Measurements from ENCODE around the gene PRSS2.

Gene PRSS2

DNA sequence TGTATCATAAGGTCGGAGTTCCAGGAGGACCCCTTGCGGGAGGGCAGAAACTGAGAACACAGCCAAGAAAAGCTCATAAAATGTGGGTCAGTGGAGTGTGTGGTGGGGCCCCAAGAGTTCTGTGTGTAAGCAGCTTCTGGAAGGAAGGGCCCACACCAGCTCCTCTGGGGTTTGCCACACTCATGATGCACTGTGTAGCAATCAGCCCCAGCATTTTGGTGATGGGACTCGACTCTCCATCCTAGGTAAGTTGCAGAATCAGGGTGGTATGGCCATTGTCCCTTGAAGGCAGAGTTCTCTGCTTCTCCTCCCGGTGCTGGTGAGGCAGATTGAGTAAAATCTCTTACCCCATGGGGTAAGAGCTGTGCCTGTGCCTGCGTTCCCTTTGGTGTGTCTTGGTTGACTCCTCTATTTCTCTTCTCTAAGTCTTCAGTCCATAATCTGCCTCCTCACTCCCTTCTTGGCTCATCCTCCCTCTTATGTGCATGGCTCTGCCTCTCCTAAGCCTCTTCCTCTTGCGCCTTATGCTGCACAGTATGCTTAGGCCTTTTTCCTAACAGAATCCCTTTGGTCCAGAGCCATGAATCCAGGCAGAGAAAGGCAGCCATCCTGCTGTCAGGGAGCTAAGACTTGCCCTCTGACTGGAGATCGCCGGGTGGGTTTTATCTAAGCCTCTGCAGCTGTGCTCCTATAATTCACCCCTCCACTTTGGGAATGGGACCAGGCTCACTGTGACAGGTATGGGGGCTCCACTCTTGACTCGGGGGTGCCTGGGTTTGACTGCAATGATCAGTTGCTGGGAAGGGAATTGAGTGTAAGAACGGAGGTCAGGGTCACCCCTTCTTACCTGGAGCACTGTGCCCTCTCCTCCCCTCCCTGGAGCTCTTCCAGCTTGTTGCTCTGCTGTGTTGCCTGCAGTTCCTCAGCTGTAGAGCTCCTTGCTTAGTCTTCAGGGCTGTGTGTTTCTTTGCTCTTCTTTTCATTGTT is 17.8 kb downstream of the PRSS2 start:
- DNase-seq, result no peak

DNA sequence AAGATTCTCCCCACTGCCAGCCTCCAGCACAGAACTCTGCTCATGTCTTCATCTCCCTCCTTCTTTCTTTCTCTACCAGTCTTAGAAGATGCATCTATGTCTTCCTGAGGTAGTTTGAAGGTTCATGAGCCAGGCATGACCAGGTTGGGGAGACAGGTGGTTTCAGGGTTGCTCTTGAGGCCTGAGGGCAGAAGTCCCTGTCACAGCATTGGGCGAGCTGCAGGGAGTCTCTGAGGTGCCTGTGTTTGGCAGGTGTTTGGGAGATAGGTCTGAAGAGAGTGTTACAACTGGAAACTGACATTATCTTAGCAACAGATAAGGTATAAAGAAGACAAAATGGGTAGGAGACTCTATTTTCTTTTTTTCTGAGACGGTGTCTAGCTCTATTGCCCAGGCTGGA is 18.7 kb downstream of the PRSS2 start:
- DNase-seq, result no peak

DNA sequence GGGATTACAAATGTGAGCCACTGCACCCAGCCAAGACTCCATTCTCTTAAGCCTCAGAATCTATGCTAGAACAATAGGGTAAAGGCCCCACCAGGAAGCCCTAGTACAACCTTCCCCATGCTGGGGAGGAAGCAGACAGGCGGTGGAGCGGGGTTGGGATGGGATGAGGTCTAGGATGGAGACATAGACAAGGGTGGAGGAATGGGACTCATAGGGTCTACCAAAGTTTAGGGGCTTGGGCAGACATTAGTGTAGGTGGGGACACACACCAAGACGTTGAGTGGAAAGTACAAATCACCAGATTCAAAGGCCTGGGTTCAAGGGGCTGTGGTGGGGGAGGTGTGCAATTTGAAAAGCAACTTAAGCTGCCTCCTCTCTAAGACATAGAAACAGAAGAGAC is 19.3 kb downstream of the PRSS2 start:
- no peak for DNase-seq

DNA sequence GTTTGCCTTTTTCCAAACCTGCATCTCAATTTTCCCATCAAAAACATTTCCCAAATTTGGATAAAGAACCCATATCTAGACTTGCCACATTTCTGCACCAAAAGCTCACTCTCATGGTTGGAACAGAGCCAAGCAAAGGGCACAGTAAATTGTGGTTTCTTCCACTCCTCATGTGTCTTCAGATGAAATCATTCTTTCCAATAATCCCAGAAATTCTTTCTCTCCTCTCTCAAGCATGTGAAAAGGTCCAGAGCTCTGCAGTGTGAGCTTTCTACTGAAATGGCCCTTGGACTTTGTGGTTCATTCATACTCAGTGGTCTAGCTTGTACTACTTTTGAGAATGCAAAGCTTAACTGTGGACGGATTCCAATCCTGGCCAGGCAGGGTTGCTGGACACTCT is 19.8 kb downstream of the PRSS2 start:
- no peak for DNase-seq

DNA sequence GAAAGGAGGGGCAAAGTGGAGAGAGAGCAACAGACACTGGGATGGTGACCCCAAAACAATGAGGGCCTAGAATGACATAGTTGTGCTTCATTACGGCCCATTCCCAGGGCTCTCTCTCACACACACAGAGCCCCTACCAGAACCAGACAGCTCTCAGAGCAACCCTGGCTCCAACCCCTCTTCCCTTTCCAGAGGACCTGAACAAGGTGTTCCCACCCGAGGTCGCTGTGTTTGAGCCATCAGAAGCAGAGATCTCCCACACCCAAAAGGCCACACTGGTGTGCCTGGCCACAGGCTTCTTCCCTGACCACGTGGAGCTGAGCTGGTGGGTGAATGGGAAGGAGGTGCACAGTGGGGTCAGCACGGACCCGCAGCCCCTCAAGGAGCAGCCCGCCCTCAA is 20.7 kb downstream of the PRSS2 start:
- DNase-seq, result no peak

DNA sequence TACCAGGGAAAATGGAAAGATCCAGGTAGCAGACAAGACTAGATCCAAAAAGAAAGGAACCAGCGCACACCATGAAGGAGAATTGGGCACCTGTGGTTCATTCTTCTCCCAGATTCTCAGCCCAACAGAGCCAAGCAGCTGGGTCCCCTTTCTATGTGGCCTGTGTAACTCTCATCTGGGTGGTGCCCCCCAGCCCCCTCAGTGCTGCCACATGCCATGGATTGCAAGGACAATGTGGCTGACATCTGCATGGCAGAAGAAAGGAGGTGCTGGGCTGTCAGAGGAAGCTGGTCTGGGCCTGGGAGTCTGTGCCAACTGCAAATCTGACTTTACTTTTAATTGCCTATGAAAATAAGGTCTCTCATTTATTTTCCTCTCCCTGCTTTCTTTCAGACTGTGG is 21.4 kb downstream of the PRSS2 start:
- DNase-seq, result no peak

DNA sequence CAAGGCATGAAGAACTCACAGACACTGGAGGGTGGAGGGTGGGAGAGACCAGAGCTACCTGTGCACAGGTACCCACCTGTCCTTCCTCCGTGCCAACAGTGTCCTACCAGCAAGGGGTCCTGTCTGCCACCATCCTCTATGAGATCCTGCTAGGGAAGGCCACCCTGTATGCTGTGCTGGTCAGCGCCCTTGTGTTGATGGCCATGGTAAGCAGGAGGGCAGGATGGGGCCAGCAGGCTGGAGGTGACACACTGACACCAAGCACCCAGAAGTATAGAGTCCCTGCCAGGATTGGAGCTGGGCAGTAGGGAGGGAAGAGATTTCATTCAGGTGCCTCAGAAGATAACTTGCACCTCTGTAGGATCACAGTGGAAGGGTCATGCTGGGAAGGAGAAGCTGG is 21.8 kb downstream of the PRSS2 start:
- DNase-seq, result no peak

DNA sequence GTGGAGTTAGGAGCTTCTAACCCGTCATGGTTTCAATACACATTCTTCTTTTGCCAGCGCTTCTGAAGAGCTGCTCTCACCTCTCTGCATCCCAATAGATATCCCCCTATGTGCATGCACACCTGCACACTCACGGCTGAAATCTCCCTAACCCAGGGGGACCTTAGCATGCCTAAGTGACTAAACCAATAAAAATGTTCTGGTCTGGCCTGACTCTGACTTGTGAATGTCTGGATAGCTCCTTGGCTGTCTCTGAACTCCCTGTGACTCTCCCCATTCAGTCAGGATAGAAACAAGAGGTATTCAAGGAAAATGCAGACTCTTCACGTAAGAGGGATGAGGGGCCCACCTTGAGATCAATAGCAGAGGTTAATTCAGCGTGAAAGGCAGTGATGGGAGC is 22.4 kb downstream of the PRSS2 start:
- no peak for DNase-seq

DNA sequence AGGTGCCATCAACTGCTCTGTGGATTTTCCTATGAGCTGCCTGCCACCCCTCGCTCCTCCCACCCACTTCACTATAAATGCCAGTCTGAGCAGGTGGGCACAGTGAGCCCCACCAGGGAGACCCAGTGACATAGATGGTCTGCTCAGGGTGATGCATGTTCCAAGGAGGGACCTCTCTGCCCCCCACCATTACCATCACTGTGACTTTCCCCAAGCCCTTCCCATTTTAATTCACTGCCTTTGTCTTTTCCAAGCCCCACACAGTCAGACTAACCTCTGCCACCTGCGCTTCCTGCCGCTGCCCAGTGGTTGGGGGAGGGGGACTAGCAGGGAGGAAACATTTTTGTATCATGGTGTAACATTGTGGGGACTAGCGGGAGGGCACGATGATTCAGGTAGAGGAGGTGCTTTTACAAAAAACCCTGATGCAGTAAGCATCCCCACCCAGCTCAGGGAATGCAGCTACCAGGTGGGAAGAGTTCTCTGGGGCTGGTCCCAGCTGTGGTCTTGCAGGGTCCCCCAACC is 24.6 kb downstream of the PRSS2 start:
- DNase-seq, result no peak

DNA sequence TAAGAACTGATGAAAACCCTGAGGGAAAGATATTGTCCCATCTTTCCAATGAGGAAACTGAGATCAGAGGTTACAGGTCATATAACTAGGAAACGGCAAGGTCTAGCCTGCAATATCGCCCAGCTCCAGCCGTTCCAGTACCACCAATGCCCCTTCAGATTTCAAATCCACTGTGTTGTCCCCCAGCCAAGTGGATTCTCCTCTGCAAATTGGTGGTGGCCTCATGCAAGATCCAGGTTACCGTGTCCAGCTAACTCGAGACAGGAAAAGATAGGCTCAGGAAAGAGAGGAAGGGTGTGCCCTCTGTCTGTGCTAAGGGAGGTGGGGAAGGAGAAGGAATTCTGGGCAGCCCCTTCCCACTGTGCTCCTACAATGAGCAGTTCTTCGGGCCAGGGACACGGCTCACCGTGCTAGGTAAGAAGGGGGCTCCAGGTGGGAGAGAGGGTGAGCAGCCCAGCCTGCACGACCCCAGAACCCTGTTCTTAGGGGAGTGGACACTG is 25.3 kb downstream of the PRSS2 start:
- no peak for DNase-seq

DNA sequence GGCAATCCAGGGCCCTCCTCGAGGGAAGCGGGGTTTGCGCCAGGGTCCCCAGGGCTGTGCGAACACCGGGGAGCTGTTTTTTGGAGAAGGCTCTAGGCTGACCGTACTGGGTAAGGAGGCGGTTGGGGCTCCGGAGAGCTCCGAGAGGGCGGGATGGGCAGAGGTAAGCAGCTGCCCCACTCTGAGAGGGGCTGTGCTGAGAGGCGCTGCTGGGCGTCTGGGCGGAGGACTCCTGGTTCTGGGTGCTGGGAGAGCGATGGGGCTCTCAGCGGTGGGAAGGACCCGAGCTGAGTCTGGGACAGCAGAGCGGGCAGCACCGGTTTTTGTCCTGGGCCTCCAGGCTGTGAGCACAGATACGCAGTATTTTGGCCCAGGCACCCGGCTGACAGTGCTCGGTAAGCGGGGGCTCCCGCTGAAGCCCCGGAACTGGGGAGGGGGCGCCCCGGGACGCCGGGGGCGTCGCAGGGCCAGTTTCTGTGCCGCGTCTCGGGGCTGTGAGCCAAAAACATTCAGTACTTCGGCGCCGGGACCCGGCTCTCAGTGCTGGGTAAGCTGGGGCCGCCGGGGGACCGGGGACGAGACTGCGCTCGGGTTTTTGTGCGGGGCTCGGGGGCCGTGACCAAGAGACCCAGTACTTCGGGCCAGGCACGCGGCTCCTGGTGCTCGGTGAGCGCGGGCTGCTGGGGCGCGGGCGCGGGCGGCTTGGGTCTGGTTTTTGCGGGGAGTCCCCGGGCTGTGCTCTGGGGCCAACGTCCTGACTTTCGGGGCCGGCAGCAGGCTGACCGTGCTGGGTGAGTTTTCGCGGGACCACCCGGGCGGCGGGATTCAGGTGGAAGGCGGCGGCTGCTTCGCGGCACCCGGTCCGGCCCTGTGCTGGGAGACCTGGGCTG is 26.0 kb downstream of the PRSS2 start:
- DNase-seq, result no peak

DNA sequence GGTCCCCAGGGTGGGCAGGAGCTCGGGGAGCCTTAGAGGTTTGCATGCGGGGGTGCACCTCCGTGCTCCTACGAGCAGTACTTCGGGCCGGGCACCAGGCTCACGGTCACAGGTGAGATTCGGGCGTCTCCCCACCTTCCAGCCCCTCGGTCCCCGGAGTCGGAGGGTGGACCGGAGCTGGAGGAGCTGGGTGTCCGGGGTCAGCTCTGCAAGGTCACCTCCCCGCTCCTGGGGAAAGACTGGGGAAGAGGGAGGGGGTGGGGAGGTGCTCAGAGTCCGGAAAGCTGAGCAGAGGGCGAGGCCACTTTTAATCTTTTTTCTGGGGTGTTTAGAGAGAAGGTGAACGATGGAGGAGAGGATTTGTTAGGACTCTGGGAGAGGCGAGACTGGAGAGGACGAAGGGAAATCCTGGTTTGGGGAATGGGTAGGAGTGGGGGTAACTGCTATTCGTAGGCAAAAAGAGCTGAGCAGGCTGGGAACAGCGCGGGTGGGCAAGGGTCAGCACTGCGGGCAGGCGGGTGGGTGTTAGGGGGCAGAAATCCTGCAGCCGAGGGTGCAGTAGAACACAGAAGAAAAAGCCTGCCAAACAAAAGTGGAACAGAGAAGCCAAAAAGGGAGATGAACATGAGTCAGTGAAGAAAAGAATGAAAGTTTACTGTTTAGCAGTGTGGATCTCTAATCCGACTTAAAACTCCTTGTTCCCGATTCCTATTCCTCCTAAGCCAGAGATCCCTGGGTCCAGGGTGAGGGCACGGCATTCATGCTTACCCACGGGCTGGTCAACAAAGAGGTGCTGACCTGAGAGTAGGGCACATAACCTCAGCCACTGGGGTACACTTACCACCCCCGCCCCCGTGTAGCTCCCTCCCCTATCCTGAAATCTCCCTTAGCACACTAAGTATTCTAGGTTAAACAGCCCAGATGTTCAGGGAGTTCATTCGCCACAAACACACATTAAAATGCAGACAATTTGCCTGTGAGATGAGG is 26.9 kb downstream of the PRSS2 start:
- DNase-seq, result no peak

DNA sequence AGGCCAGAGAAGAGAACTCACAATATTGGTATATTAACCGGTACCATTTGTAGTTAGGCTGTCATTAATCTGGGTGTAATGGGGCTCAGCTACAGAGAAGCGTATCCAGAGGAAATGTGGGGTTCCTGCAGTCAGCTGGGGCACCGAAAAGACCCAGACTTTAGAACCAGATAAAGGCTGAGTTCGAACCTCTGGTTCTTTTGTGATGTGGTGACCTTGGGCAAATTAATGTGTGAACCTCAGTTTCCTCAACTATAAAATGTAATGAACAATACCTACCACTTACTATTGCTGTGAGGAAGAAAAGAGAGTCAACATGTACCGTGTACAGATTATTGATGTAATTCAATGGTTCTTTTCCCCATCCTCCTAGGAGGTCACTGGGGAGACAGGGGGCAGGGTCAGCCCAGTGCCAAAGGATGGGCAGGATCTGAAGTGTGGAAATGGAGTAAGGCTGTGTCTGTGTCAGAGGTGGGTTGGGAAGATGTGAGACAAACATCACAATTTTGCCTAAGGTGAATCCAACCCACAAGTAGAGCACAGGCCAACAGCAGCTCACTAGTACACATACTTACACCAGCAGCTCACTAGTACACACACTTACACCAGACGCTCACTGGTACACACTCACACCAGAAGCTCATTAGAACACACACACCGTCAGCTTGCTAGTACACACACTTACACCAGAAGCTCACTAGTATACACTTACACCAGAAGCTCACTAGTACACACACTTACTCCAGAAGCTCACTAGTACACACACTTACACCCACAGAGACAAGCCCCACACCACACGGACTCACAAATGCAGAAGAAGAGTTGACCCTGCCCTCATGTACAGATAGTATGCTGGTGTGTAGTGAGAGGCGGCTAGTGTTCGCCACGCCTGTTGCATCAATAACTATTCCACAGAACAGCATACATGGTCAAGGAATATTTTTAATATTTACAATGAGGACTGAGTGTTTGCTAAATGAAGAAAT is 28.0 kb downstream of the PRSS2 start:
- DNase-seq, result no peak

DNA sequence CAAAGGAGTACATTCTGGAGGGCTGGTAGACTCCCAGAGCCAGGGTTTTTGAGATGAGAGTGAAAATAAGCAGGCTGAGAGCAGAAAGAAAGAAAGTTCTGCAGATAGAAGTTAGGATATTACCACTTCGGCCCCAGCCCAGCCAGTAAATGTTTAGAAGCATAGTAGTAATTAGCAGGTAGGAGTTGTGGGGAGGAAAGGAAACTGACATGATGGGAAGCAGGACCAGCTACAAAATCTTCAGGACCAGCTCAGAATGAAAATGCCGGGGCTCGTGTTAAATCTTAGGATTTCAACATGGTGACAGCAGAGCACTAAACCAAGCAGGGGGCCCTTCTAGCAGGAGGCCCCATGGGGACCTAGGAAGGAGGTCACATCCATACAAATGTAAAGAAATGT is 28.7 kb downstream of the PRSS2 start:
- DNase-seq, result no peak

DNA sequence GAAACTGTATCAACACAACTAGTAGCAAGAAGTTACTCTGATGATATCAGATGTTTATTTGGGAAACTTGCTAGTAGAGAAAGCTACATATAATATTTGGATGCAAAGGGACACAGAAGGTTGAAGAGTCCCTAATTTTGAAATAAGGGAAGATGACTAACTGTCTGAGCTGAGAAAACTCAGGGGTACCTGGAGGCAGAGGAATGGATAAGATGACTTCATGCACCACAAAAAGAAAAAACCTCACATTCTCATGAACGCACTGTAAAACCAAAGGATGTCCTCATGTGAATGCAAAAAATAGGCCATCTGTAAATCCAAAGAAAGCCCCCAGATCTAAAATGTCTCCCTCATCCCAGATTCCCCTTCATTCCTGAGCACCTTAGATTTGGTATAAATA is 29.3 kb downstream of the PRSS2 start:
- DNase-seq, result no peak

DNA sequence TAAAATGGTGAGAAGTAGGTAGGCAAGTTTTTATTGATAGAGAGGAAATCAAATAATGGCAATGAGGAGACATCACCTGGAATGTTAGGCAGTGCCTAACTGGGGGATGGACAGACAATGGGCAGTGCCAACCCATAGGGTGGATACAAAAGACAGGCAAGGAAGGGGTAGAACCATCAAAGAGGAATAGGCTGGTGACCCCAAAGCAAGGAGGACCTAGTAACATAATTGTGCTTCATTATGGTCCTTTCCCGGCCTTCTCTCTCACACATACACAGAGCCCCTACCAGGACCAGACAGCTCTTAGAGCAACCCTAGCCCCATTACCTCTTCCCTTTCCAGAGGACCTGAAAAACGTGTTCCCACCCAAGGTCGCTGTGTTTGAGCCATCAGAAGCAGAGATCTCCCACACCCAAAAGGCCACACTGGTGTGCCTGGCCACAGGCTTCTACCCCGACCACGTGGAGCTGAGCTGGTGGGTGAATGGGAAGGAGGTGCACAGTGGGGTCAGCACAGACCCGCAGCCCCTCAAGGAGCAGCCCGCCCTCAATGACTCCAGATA is 30.0 kb downstream of the PRSS2 start:
- no peak for DNase-seq

DNA sequence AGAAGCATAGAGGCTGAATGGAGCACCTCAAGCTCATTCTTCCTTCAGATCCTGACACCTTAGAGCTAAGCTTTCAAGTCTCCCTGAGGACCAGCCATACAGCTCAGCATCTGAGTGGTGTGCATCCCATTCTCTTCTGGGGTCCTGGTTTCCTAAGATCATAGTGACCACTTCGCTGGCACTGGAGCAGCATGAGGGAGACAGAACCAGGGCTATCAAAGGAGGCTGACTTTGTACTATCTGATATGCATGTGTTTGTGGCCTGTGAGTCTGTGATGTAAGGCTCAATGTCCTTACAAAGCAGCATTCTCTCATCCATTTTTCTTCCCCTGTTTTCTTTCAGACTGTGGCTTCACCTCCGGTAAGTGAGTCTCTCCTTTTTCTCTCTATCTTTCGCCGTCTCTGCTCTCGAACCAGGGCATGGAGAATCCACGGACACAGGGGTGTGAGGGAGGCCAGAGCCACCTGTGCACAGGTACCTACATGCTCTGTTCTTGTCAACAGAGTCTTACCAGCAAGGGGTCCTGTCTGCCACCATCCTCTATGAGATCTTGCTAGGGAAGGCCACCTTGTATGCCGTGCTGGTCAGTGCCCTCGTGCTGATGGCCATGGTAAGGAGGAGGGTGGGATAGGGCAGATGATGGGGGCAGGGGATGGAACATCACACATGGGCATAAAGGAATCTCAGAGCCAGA is 31.0 kb downstream of the PRSS2 start:
- DNase-seq, result no peak

DNA sequence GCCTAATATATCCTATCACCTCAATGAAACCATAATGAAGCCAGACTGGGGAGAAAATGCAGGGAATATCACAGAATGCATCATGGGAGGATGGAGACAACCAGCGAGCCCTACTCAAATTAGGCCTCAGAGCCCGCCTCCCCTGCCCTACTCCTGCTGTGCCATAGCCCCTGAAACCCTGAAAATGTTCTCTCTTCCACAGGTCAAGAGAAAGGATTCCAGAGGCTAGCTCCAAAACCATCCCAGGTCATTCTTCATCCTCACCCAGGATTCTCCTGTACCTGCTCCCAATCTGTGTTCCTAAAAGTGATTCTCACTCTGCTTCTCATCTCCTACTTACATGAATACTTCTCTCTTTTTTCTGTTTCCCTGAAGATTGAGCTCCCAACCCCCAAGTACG is 31.5 kb downstream of the PRSS2 start:
- no peak for DNase-seq

DNA sequence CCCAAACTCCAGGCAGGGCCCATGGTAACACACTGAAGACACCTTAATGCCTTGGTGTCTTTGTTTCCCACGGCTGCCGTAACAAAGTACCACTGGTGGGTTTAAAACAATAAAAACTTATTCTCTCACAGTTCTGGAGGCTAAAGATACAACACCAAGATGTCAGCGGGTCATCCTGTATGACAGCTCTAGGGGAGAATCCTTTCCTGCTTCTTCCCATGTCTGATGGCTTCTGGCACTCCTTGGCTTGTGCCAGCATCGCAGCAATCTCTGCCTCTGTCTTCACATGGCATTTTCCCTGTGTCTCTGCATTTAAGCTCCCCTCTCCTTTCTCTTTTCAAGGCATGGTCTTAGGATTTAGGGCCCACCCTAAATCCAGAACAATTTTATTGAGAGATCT is 33.1 kb downstream of the PRSS2 start:
- DNase-seq, result no peak

DNA sequence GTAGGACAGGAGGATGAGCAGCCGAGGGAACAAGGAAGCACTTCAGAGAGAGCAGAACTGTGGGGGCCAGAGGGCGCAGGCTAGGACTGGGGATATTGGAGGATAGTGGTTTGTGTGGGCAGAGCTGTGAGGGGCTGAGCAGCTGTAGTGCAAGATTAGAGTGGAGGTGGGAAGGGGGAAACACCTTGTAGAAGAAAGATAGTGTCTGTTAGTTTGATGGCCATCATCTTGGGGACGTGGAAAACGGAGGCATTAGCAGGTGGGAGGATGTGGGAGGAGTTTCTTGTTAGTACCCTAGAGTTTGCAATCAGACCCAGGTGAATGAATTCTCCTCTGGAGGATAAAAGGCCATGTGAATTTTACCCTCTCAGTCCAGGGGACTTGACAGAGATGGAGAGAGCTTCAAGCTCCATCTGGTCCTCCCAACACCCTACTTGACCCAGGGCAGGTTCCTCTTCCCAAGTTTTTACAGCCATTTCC is 34.0 kb downstream of the PRSS2 start:
- no peak for DNase-seq
